GM13976 (cell line): ENCODE results near the gene ZNHIT6.

ENCODE experiments used
- DNase-seq: peaks from one replicate; pipeline ENCODE4 v3.0.0; 2012; ENCODE audit warnings: low spot score
- CTCF ChIP-seq: IDR thresholded peaks from 2 replicates; pipeline ENCODE4 v1.5.1; 2012; ENCODE audit warnings: borderline replicate concordance, mild to moderate bottlenecking; ENCODE audit not compliant: insufficient read depth; ENCODE audit errors: extremely low read depth, missing control alignments, control extremely low read depth
- in situ Hi-C: fragments of 300-500 bp; cut with MboI; formaldehyde crosslinking; loops from one replicate; pipeline ENCODE4 v1.12.0; 2022; ENCODE audit warnings: low sequenced_read_pairs, mixed read lengths, inconsistent platforms; ENCODE audit not compliant: unreplicated experiment

ZNHIT6 gene

GRCh38 chr1:85603086-85603880 lies 105.0 kb downstream of the ZNHIT6 start:
- in situ Hi-C loops = no loop called here
- no peak for TF ChIP-seq CTCF
- no peak for DNase-seq

DNA sequence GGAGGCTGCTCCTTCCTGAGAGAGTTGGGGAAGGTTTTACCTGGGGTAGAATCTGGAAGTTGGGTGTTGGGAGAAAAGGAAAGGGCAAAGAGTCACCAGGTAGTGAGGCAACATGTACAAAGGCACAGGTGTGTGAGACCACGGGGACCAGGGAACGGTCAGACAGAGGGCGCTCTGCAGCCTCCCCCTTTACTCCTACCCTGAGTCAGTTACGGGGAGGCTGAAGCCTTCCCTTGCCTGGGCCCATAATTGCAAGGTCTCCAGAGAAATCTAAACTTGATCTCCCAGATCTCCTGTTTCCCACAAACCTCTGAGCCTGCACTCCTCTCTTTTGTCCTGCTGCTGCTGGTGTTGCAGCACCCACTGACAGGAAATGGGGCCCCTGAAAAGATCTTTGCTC lies 105.7 kb downstream of the ZNHIT6 start:
- no peak for DNase-seq
- TF ChIP-seq CTCF = no peak
- in situ Hi-C loops = no loop called here

GRCh38 chr1:85601901-85602300 lies 106.3 kb downstream of the ZNHIT6 start:
- TF ChIP-seq CTCF = no peak
- DNase-seq = no peak
- in situ Hi-C loops = no loop called here

- in situ Hi-C loops = no loop called here
These were observed 108.6 kb downstream of the ZNHIT6 start for GRCh38 chr1:85599681-85600080.

More at GRCh38 chr1:85599681-85600080, 108.6 kb downstream of the ZNHIT6 start:
- DNase-seq = no peak
- TF ChIP-seq CTCF = no peak
